Right renal pelvis (tissue), 4 donors: ENCODE results near the gene PROP1. TPM values are rescaled to one million over a fixed set of nuclear protein-coding genes. Genes with fewer than 3 reads are reported as not detected.
"Not testable (repeated sequence)": the region's sequence is repeated elsewhere in the genome, so short reads cannot be mapped to it uniquely, and the experiment has no call there.

Source experiments
- DNase-seq, 4 donors: peaks; one replicate each; pipeline ENCODE4 v3.0.0-alpha.2; 2013; ENCODE audit warnings: low read depth in 4 of 4, low spot score in 3 of 4, missing footprints in 1 of 4
- polyA plus RNA-seq, 4 donors: library from polyadenylated mRNA; unstranded; fragments of 120-200 nt; gene quantifications; one replicate each; pipeline ENCODE4 v1.2.1, GENCODE V29; 2013; ENCODE audit not compliant: insufficient read length in 4 of 4

The PROP1 gene
- polyA plus RNA-seq = not detected

DNA sequence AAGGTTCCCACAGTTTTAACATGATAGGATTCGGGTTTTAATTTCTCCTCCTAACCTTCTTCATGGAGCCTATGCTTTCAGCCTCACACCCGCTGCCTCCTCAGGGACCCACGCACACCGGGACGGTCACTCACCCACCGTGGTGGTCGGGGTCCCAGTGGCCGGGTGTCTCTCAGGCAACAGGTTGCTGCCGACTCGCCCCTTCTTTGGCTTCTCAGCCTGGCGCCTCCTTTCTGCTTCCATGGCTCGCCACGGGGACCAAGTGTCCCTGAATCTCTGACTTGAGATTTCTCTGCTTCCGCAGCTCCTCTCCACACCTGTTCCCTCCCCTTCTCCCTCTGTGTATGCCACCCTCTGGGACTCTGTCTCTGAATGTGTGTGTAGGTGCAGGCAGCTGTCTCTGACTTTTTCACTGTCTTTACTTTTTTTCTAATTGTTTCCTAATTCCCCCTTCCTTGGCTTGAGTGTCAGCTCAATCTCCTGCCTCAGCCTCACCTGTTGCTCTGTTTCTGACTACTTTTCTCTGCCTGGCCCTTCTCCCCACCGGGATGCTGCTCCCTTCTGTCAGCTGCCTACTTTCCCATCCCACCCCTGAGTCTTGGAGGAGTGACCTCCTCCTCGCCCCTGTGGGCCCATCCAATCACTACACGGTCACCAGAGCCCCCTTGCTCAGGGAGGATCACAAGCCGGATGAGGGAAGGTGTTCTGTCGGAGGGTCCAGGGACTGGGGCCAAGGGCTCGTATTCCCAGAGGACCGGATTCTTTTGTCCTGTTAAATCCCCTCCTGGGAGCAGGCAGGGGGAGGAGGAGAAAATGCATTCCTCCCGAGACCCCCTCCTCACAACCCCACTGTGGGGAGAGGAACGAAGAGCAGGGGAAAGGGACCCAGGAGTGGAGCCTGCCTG lies at the start of gene PROP1:
Gene PROP1 (minus strand): TSS at position 552 of the 905 bp plus-strand sequence. CDS start 309 bp downstream, at position 243.
- no peak for DNase-seq

DNA sequence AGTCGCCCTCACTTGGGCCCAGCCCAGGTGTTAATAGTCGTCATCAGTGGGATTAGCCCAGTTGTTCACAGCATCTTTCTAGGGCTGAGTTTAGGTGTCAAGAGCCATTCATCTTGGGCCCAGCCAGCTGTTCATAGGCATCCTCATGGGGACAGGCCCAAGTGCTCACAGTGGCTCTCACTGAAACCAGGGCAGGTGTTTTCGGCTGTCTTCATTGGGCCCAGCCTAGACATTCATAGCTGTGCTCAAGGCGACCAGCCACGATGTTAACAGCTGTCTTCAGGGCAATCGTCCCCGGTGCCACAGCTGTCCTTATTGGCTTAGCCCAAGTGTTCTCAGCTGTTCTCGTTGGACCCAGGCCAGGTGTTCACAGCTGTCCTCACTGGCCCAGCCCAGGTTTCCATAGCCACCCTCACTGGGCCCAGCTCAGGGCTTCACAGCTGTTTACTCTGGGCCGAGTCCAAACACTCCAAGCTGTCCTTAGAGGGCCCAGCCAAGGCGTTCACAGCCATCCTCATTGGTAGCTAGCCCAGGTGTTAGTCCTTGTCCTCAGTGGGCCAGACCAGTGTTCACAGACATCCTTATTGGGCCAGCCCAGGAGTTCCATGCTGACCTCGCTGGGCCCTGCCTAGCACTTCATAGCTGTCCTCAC lies 23.5 kb upstream of the PROP1 start:
- DNase-seq = not testable (repeated sequence)

DNA sequence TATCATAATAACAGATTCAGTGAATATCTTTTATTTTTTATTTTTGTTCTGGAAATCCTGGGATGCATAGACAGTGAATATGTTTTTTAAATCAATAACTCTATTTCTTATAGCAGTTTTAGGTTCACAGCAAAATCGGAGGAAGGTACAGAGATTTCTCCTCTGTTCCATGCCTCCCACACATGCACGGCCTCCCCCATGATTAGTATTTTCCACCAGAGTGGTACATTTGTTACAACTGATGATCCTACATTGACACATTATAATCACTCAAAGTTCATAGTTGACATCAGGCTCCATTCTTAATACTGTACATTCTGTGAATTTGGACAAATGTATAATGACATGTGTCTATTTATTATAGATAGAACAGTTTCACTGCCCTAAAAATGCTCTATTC lies 16.7 kb upstream of the PROP1 start:
- DNase-seq = not testable (repeated sequence)

DNA sequence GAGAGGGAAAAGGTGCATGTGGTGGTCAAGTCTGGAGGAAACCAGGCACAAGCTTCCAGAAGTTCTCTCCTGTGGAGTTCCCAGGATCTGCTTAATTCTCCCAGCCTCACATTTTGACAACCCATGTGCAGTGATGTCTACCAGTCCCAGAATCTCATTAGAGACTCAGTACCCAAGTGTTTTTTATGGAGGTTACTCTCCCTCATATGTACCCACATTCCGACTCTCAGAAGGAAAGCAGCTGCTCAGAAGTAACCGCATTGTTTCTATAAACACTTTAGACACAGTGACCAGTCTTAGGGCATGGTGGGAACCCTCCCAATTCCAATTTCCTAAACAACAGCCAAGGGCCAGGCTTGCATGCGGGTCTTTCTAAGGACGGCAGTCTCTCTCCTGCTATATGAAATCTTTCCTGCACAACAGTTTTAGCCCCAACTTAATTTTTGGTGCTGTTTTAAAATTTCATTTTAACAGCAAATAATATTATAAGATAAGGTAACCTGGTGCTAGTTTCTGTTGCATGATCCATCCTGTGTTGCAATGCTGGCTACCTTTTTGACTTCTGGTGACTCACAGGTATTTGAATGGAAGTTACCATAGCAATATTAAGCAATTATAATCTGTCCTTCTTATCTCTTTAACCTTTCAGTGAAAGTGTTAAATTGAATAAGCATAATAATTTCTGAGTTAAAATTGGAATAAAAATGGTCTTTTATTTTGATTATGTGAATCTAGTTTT lies 15.9 kb upstream of the PROP1 start:
- DNase-seq = not testable (repeated sequence)

DNA sequence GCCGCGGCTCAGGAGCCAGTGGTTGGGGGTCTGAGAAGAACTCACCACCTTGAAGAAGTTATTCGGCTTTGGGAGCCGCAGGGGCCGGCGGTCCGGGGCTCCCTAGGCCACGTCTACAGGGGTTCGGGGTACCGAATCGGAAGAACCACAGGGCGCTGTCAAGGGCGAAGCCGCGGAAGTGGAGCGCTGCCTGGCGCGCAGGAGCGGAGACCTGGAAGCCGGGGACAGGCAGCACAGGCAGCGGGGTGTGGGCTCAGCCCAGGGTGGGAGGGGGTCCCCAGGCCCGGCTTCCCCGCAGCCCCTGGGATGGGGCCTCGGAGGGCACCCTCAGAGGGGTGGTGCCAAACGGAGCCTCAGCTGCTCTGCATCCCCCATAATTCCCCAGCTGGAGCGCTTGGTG lies 11.2 kb upstream of the PROP1 start:
- not testable (repeated sequence) for DNase-seq

DNA sequence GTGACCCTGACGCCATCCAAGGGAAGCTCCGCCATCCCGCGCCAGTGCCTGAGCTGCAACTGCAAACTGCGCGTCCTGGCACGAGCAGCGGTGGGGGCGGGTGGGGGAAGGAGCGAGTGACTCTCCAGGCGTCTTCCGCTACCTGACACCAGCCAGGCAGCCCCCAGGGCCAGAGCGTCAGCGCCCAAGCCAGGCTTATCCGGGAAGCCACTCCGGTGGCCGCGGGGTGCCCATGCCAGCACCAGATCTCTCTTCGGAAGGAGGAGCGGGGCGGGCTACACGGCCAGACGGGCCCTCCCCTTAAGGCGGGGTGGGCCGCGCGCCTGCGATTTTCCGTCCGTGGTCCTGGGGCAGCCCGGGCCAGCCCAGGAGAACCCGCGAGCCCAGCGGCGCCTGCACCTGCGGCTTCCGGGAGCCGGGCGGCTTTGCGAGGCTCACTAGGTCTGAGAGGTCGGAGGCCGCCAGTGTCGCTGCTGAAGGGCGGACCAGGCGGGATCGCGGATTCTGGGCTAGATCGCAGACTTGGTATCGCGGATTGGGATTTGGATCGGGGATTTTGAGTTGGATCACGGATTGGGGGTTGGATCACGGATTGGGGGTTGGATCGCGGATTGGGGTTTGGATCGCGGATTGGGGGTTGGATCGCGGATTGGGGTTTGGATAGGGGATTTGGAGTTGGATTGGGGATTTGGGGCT lies 10.6 kb upstream of the PROP1 start:
- DNase-seq = not testable (repeated sequence)

DNA sequence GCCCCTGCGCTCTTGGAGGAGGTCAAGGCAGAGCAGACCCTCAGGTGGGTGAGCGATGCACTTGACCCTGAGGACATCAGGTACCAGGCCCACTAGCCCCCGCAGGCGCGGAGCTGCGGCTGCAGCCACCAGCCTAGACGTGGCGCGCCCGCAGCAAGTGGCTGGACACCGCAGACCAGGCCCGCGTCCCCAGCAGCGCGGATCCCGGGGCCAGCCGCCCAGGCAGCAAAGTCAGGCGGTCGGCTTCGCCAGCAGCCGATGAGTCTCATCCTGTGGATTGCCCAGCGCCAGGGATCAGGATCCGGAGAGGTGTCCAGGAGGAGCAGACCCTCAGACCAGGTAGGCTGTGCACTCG lies 10.1 kb upstream of the PROP1 start:
- not testable (repeated sequence) for DNase-seq

DNA sequence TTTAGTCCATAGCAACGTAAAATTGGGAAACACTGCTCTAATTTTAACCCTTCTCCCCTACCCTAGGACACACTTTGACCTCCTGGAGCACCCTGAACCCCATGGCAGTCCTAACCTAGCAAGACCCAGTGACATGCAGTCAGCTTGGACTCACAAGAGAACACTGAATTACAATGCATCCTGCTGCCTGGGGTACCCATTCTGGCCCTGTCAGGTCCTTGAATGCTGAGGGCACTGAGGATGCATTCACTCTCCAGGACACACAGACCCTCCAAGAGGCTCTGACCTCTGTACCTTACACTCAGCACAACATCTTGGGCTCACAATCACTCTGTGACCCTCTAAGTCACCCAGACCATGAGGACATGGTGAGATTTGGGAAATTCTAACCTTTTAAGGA lies 1.8 kb upstream of the PROP1 start:
- no peak for DNase-seq

DNA sequence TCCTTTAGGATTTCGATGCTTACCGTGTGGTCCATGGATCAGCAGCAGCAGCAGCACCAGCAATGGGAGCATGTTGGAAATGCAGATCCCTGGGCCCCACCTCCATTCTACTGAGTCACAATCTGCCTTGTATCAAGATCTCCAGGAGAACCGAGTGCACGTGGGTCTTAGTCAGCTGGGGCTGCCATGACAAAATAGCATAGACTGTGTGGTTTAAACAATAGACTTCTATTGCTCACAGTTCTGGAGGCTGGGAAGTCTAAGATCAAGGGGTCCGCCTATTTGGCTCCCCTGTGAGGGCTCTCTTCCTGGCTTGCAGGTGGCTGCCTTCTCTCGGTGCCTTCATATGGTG lies 1.3 kb upstream of the PROP1 start:
- no peak for DNase-seq

DNA sequence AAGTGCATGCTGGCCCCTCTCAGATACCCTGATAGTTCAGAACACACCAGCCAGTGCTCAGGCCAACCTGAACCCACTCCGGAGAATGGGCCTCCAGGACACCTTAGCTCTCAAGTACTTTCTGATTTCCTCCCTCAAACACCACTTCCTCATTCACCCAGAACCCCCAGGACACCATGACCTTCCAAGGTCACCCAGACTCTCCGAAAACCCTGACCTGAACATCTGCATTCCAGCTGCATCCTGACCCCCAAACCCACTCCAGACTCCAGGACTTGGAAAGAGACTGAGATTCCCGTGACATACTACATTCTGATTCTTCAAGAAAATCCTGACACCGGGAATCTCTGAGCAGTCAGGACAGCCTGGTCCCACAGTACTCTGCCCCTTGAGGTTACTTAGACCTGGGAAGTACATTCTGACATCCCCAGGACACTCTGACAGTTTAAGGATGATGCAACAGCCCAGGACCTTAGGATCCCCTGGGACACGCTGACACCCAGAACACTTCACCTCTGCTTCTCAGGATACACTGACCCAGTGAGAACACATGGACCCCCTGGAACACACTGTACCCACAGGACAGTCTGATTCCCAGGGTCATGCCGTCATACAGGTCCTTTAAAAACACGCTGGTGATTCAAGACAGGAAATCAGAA lies 747 bp upstream of the PROP1 start:
- no peak for DNase-seq

DNA sequence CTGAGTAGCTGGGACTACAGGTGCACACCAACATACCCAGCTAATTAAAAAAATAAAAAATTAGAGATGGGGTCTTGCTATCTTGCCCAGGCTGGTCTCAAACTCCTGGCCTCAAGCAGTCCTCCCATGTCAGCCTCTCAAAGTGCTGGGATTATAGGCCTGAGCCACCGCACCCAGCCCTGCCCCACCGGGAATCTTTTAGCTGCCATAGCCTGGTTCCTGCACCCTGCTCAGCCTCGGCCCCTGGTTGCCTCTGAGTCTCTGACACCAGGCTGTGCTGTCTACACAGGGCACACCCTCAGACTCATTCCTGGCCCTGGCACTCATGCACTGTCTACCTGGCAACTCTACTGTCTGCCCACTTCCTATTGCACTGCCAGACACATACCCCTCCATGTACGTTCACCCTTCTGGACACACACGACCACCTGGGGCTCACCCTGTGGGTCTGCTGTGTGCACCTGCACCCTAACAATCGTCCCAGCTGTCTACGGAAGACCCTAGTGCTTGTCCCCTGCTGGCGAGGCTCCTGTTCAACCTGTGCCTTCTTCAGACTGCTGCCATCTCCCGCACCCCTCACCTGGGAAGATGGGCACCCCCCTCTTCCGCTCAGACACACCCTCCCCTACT lies 1.4 kb downstream of the PROP1 start:
- DNase-seq = no peak

DNA sequence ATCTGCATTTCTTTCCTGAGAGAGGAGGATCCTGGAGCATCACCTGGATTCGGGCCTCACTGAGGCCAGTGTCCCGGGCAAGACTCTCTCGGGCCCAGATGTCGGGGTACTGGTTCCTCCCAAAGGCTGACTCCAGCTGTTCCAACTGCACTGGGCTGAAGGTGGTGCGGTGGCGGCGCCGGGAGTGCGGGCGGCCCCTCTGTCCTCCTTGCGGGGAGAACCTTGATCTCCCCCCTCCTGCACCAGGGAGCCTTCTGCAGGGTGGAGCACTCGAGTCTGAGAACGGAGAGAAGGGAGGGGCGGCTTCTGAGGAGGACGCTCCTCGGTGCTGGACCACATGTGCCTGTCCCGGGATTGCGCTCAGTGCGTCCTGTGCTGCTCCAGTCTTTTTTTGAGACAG lies 2.0 kb downstream of the PROP1 start:
- no peak for DNase-seq

DNA sequence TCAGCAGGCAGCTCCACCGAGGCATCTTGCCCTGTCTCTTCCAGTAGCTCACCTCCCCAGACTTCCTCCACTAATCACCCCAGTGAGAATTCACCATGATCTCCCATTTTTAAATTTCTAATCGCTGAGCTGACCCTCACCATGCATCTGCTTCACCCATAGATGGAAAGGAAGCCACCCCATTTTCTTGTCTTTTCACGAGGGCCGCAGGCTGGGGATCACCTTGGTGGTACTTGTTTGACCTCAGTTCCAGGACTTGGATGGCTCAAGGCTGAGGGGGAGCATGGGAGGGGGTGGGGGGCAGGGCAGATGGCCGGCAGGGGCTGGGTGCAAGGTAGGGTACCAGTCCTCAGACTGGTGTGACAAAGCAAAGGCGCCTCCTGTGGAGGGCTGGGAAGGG lies 3.6 kb downstream of the PROP1 start:
- DNase-seq = no peak

DNA sequence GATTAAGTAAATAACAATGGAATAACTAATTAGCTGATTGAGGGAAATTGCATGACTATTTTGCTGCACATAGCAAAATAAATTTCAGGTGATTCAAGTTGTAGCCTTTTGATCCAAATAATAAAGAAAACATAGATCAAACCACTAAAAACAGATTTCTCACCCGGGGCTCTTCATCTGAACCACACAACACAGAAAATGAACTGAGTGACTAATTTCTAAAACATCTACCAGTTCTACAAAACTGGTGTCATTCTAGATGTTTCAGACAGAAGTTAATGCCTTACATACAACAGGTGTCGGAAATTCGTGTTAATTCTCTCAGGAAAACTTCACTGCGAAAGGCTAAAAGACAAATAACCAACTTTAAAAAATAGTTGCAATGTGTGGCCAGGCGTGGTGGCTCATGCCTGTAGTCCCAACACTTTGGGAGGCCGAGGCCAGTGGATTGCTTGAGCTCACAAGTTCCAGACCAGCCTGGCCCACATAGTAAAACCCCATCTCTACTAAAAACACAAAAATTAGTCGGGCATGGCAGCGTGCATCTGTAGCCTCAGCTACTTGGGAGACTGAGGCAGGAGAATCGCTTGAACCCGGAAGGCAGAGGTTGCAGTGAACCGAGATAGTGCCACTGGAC lies 6.9 kb downstream of the PROP1 start:
- no peak for DNase-seq

DNA sequence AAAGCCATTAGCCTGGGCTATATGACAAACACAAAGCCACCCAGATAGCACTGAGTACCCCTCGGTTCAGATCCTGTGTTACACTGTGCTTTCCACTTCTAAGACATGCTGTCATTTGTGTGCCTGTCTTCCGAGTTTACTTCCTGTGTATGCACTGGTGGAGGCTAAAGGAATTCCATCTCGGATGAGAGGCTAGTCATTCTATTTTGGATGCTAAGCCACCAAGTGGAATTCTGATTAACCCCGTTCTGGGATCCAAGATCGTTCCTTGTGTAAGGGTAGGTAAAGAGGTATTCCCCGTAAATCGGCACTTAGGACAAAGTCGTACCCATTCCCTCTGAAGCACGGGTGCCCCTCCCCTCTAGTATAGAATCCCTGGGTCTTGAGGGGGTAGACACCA lies 8.7 kb downstream of the PROP1 start:
- no peak for DNase-seq

DNA sequence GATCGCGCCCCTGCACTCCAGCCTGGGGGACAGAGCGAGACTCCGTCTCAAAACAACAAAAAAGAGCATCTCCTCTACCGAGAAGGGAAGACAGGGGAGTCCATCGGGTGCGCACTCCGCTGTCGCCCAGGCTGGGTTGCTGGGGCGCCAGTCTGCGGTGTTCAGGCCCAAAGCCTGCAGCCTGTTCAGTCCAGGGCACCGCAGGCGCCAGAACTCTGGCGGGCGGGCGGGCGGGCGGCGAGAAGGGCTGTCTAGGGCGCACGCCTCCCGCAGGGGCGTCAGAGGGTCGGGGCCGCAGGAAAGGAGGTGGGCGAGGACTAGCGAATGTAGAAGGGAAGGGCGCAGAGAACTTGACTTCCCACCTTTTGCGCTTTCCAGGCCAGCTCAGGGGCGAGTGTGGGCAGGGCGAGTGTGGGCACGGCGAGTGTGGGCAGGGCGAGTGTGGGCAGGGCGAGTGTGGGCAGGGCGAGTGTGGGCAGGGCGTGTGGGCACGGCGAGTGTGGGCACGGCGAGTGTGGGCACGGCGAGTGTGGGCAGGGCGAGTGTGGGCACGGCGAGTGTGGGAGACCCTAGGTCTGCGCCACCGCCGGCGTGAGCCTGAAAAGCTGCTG lies 10.5 kb downstream of the PROP1 start:
- no peak for DNase-seq

DNA sequence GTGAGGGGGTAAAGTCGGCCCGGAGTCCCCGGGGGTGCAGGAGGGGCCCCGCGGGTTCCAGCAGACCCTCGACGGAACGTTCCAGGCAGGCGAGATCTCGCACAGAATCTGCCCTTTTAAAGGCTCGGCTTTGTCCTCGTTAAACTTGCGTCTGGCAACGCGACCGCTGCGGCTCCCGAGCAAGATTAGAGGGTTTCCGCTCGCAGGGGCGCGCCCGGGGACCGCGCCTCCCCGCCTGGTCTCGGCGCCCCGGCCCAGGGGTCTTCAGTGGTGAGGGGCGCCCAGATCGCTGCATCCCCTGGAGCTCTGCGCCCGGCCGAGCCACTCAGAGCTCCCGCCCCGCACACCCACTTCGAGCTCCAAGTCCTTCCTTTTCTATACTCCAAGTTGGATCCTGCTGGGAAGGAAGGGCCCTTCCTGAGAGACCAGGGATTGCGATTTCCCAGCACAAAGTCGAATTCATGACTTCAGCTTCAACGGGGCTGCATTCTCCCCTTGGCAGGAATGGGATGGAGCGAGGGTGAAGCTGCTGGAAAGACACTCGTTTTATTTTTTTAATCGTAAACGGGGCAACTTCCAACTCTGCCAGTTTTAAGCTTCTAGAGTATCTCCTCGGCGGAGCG lies 11.3 kb downstream of the PROP1 start:
- DNase-seq = no peak

DNA sequence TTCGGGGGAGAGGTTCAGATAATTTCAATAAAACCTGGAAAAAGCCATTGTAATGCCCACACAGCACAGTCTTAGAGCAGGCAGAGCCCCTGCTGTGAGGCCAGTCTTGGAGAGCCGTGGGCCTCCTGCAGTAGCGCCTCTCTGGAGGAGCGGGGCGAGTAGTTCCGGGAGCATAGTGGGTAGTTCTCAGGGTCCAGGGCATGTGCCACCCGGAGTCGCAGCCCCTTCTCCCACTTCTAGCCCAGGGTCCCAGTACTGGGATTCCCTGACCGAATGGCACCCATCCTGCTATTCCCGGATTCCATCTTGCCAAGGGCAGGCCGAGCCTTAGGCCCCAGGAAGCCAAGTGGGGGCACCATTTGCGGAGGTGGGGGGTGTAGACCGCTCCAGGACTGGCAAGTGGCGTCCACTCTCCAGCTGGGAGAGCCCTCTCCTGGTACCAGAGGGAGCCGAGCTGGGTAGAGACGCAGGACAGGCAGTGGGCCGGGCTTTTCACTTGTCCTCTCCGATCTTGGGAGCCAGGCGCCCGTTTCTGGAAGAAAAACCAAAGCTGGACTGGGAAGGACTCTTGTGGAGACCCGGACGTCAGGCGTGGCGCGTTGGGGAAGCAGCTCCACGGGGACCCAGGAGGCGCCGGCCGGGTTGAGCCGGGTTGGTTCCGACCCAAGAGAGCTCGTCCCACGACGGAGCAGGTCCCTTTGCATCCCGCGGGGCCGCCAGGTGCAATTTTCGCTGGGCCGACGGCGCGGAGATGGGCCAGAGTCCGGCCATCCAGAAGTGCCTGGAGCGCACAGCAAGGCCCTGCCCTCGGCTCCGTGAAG lies 12.1 kb downstream of the PROP1 start:
- no peak for DNase-seq
